HEK293 (cell line): Measurements from ENCODE around the gene PFKL.

Source experiments
- CTCF ChIA-PET: fragments of 350-600 bp; formaldehyde crosslinking; extraction: SDS; loops from one replicate; lab custom pipeline; 2021; ENCODE audit warnings: antibody characterized with exemption; lab: Yijun Ruan, JAX
- POLR2A ChIA-PET: fragments of 300-600 bp; formaldehyde crosslinking; extraction: SDS; loops from one replicate; lab custom pipeline; 2020; ENCODE audit warnings: antibody characterized with exemption, inconsistent platforms; lab: Yijun Ruan, JAX
- H3K27ac ChIP-seq: fragments of 200-500 bp; sonication (Bioruptor generic); 2 replicates; pipeline ENCODE4 v1.5.1; 2014; ENCODE audit warnings: low read depth, low read length, control low read depth, inconsistent platforms; ENCODE audit errors: extremely low read depth
- H3K36me3 ChIP-seq, 2 experiments: fragments of 200-500 bp in 1 of 2; sonication (Bioruptor generic) in 1 of 2; 1 replicate in 1 of 2; 2 replicates in 1 of 2; pipeline ENCODE4 v1.5.1; 2014 to 2017; ENCODE audit warnings: inconsistent platforms in 2 of 2, low read length in 2 of 2; ENCODE audit not compliant: control insufficient read depth in 2 of 2, insufficient read depth in 1 of 2
- H3K4me1 ChIP-seq: fragments of 200-500 bp; sonication (Bioruptor generic); 2 replicates; pipeline ENCODE4 v1.5.1; 2014; ENCODE audit warnings: mild to moderate bottlenecking, low read length, inconsistent platforms; ENCODE audit not compliant: control insufficient read depth, insufficient read depth
- H3K4me3 ChIP-seq: 2 replicates; pipeline ENCODE4 v1.5.1; 2011; ENCODE audit warnings: low read depth, mild to moderate bottlenecking, control low read depth, low read length, moderate library complexity
- H3K9me3 ChIP-seq: fragments of 200-500 bp; sonication (Bioruptor generic); 2 replicates; pipeline ENCODE4 v1.5.1; 2014; ENCODE audit warnings: low read depth, low read length, inconsistent platforms; ENCODE audit not compliant: control insufficient read depth, insufficient read depth
- EGR2 ChIP-seq: fragments of 450-650 bp; formaldehyde crosslinking; IDR thresholded peaks from 2 replicates; pipeline ENCODE4 v1.5.1; 2016; ENCODE audit warnings: low read depth, missing biosample characterization, missing genetic modification characterization
- GLI2 ChIP-seq: fragments of 450-650 bp; formaldehyde crosslinking; IDR thresholded peaks from 2 replicates; pipeline ENCODE4; 2017; ENCODE audit warnings: missing biosample characterization, missing genetic modification characterization, low read depth, borderline replicate concordance
- HOXA7 ChIP-seq: sonication (generic); formaldehyde crosslinking; IDR thresholded peaks from 2 replicates; pipeline ENCODE4 v1.8.1; 2022; ENCODE audit warnings: missing genetic modification reagents, borderline replicate concordance
- PRDM10 ChIP-seq: fragments of 450-650 bp; formaldehyde crosslinking; IDR thresholded peaks from 2 replicates; pipeline ENCODE4 v1.5.1; 2016; ENCODE audit warnings: missing biosample characterization, missing genetic modification characterization
- SCRT1 ChIP-seq: fragments of 450-650 bp; formaldehyde crosslinking; IDR thresholded peaks from 2 replicates; pipeline ENCODE4 v1.5.1; 2016; ENCODE audit warnings: missing biosample characterization, missing genetic modification characterization, borderline replicate concordance
- ZNF157 ChIP-seq: fragments of 450-650 bp; formaldehyde crosslinking; IDR thresholded peaks from 2 replicates; pipeline ENCODE4 v1.5.1; 2016; ENCODE audit warnings: missing biosample characterization, missing genetic modification characterization
- ZNF223 ChIP-seq: fragments of 450-650 bp; formaldehyde crosslinking; IDR thresholded peaks from 2 replicates; pipeline ENCODE4 v1.5.1; 2016; ENCODE audit warnings: missing biosample characterization, missing genetic modification characterization
- ZNF280D ChIP-seq: fragments of 450-650 bp; formaldehyde crosslinking; IDR thresholded peaks from 2 replicates; pipeline ENCODE4 v1.5.1; 2016; ENCODE audit warnings: missing biosample characterization, missing genetic modification characterization
- ZNF354C ChIP-seq: fragments of 450-650 bp; formaldehyde crosslinking; IDR thresholded peaks from 2 replicates; pipeline ENCODE4 v1.5.1; 2016; ENCODE audit warnings: missing biosample characterization, missing genetic modification characterization, low read depth, borderline replicate concordance
- ZNF37A ChIP-seq: fragments of 450-650 bp; IDR thresholded peaks from 2 replicates; pipeline ENCODE4 v1.5.1; 2018; ENCODE audit warnings: missing biosample characterization, missing genetic modification characterization
- ZNF555 ChIP-seq: fragments of 450-650 bp; formaldehyde crosslinking; conservative IDR thresholded peaks from 2 replicates; pipeline ENCODE4 v1.5.1; 2017; ENCODE audit warnings: missing biosample characterization, mild to moderate bottlenecking, missing genetic modification characterization, inconsistent platforms
- ZNF560 ChIP-seq: fragments of 450-650 bp; formaldehyde crosslinking; IDR thresholded peaks from 2 replicates; pipeline ENCODE4 v1.5.1; 2017; ENCODE audit warnings: missing biosample characterization, missing genetic modification characterization, borderline replicate concordance
- ZNF768 ChIP-seq: fragments of 450-650 bp; formaldehyde crosslinking; IDR thresholded peaks from 2 replicates; pipeline ENCODE4 v1.5.1; 2018; ENCODE audit warnings: missing biosample characterization, mild to moderate bottlenecking, missing genetic modification characterization
- ZNF776 ChIP-seq: fragments of 450-650 bp; formaldehyde crosslinking; IDR thresholded peaks from 2 replicates; pipeline ENCODE4 v1.5.0; 2017; ENCODE audit warnings: missing biosample characterization, missing genetic modification characterization, borderline replicate concordance
- ZSCAN16 ChIP-seq: fragments of 450-650 bp; formaldehyde crosslinking; IDR thresholded peaks from 2 replicates; pipeline ENCODE4 v1.5.1; 2016; ENCODE audit warnings: missing biosample characterization, missing genetic modification characterization
- ZXDB ChIP-seq: fragments of 450-650 bp; formaldehyde crosslinking; IDR thresholded peaks from 2 replicates; pipeline ENCODE4 v1.5.1; 2016; ENCODE audit warnings: missing biosample characterization, missing genetic modification characterization
- TF ChIP-seq, protein P1 (sequence below): fragments of 450-650 bp; formaldehyde crosslinking; IDR thresholded peaks from 2 replicates; pipeline ENCODE4 v1.5.1; 2016; ENCODE audit warnings: missing biosample characterization, missing genetic modification characterization, low read depth
- TF ChIP-seq, protein P2 (sequence below): fragments of 450-650 bp; formaldehyde crosslinking; IDR thresholded peaks from 2 replicates; pipeline ENCODE4 v1.5.1; 2017; ENCODE audit warnings: missing biosample characterization, mild to moderate bottlenecking, missing genetic modification characterization, moderate library complexity

The PFKL gene

DNA sequence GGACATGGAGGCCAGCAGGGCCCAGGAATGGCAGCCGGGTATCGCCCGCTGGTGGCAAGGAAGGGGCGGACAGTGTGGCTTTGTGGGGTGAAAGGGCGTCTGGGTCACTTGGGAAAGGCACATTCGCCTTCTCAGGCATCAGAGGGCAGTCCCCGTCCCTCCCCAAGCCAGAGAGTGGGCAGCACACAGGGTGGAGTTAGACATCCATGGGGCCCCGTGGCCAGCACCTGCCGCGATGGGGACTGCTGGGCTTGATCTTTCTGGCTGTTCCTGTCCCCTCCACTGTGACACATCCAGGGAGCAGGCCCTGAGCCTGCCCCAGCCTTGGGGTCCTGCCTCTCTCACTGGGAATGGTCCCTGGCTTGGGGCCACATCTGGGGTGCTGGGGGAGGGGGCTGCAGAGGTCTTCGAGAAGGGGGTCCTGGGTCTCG is 49.6 kb downstream of the PFKL start:
- ChIA-PET CTCF (no interaction called here), POLR2A (no interaction called here)
- H3K27ac ChIP-seq: no peak overlapping the region
- no peaks in the 10 kb centered on the region for H3K4me1 ChIP-seq
- H3K4me3 ChIP-seq: no peak overlapping the region
- H3K9me3 ChIP-seq: no peaks in the 10 kb centered on the region
- no peaks in the 10 kb centered on the region for H3K36me3 ChIP-seq
- TF ChIP-seq ZNF37A (tag by site-specific recombination) (no peak), EGR2 (tag by site-specific recombination) (no peak), ZNF776 (tag by site-specific recombination) (no peak), ZNF354C (tag by site-specific recombination) (no peak), HOXA7 (CRISPR knock-in tag) (no peak), ZNF555 (tag by site-specific recombination) (no peak)
- TF ChIP-seq, protein P1, sequence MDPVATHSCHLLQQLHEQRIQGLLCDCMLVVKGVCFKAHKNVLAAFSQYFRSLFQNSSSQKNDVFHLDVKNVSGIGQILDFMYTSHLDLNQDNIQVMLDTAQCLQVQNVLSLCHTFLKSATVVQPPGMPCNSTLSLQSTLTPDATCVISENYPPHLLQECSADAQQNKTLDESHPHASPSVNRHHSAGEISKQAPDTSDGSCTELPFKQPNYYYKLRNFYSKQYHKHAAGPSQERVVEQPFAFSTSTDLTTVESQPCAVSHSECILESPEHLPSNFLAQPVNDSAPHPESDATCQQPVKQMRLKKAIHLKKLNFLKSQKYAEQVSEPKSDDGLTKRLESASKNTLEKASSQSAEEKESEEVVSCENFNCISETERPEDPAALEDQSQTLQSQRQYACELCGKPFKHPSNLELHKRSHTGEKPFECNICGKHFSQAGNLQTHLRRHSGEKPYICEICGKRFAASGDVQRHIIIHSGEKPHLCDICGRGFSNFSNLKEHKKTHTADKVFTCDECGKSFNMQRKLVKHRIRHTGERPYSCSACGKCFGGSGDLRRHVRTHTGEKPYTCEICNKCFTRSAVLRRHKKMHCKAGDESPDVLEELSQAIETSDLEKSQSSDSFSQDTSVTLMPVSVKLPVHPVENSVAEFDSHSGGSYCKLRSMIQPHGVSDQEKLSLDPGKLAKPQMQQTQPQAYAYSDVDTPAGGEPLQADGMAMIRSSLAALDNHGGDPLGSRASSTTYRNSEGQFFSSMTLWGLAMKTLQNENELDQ (tag by site-specific recombination): no peak

DNA sequence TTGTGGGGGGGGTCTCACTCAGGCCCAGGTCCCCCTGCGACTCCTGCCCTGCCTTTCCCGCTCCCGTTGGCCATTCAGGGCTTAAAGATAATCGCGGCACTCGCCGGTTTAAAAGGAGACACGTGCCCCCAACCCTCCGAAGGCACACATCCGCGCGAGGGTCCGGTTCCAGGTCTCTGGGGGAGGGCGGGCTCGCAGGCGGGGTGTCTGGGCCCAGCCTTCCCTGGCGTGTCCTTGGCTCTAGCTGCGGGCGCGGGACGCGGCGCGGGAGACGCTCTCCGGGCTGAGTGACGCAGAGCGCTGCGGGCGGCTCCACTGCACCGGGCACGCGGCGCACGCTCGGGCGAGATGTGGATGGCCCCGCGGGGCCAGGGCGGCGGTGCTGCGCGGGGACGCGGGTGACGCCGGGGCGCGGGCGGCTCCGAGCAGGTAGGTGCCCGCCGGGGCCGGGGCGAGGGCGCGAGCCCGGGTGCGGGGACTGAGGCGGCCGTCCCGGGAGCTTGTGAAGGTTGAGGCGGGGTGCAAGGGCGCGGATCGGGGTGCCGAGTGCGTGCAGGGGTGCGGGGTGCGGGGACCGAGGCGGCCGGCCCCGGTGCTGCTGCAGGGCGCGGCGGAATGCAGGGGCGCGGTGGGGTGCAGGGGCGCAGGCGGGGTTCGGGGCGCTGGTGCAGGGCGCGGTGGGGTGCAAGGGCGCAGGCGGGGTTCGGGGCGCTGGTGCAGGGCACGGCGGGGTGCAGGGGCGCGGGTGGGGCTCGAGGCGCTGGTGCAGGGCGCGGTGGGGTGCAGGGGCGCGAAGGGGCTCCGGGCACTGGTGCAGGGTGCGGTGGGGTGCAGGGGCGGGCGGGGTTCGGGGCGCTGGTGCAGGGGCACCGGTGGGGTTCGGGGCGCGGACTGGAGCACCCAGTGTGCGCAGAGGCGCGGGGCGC is 50.3 kb downstream of the PFKL start:
- no peaks in the 10 kb centered on the region for H3K9me3 ChIP-seq
- TF ChIP-seq GLI2 (no peak), ZNF768 (no peak)
- ChIA-PET POLR2A (no interaction called here), CTCF (no interaction called here)
- H3K36me3 ChIP-seq: no peaks in the 10 kb centered on the region
- H3K27ac ChIP-seq: no peak overlapping the region
- H3K4me3 ChIP-seq: no peak overlapping the region
- H3K4me1 ChIP-seq: no peaks in the 10 kb centered on the region

DNA sequence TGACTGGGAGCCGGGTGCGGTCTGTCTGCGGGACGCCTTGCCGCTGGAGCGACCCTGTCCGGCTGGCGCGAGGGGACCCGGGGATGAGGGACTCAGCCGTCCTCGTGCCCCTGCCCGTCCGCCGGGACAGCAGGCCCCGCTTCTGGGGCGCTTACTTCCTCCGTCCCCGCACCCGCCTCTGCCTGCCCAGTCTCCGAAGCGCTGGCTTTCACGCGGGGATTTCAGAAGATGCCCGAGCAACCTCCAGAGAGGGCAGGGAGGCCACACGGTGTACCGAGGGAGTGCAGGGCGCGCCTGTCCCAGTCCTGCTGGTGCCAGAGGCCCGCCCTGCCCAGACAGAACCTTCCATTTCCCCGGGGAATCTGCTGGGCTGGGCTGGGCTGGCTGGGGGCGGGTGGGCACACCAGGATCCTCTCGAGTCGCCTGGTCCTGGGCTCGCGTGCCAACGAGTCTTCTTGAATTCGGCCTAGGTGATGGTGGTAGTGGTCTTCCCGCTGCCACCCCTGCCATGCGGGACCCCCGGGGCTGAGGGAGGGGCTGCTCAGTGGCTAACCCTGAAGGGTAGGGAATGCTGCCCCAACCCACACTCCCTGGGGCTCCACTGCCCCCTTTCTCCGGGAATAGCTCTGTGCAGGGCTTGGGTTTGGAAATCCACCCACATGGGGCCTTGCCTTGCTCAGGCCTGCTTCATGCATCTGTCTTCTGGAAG is 51.1 kb downstream of the PFKL start:
- Histone ChIP-seq H3K9me3 (no peaks in the 10 kb centered on the region), H3K4me1 (no peaks in the 10 kb centered on the region), H3K36me3 (no peaks in the 10 kb centered on the region), H3K4me3 (no peak overlapping the region), H3K27ac (no peak overlapping the region)
- POLR2A ChIA-PET: no interaction called here
- CTCF ChIA-PET: interaction anchor here (1.1 kb wide), 1 partner anchor 10 kb away, joined by 6 read pairs; no protein-coding TSS in a partner anchor
- no peak for TF ChIP-seq ZNF280D
- no peak for TF ChIP-seq PRDM10 (tag by site-specific recombination)
- no peak for TF ChIP-seq ZNF768
- no peak for TF ChIP-seq ZXDB
- TF ChIP-seq ZNF560 (tag by site-specific recombination): no peak
- TF ChIP-seq ZNF223 (tag by site-specific recombination): no peak
- TF ChIP-seq ZSCAN16 (tag by site-specific recombination): no peak
- TF ChIP-seq SCRT1 (tag by site-specific recombination): no peak
- TF ChIP-seq ZNF157 (tag by site-specific recombination): no peak
- TF ChIP-seq, protein P2, sequence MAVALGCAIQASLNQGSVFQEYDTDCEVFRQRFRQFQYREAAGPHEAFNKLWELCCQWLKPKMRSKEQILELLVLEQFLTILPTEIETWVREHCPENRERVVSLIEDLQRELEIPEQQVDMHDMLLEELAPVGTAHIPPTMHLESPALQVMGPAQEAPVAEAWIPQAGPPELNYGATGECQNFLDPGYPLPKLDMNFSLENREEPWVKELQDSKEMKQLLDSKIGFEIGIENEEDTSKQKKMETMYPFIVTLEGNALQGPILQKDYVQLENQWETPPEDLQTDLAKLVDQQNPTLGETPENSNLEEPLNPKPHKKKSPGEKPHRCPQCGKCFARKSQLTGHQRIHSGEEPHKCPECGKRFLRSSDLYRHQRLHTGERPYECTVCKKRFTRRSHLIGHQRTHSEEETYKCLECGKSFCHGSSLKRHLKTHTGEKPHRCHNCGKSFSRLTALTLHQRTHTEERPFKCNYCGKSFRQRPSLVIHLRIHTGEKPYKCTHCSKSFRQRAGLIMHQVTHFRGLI (tag by site-specific recombination): no peak
